GM18909 (cell line): Measurements from ENCODE around the gene CEACAM5.
"Not testable (repeated sequence)": the region's sequence is repeated elsewhere in the genome, so short reads cannot be mapped to it uniquely, and the experiment has no call there.

Experiments
- ATAC-seq: cut with Tn5 transposase; IDR thresholded peaks from one replicate; pipeline ENCODE4 v1.9.1; 2021; ENCODE audit warnings: mild to moderate bottlenecking; ENCODE audit not compliant: unreplicated experiment, poor library complexity

The CEACAM5 gene

GRCh38 chr19:41735071-41735600 lies 26.7 kb downstream of the CEACAM5 start:
- no peak for ATAC-seq

- ATAC-seq: no peak
These were observed 30.9 kb downstream of the CEACAM5 start for GRCh38 chr19:41739361-41739760.

GRCh38 chr19:41740415-41741243 lies 32.2 kb downstream of the CEACAM5 start:
- no peak for ATAC-seq

GRCh38 chr19:41741244-41741554 lies 32.8 kb downstream of the CEACAM5 start:
- no peak for ATAC-seq

GRCh38 chr19:41744850-41745249 lies 36.4 kb downstream of the CEACAM5 start:
- ATAC-seq: no peak

- no peak for ATAC-seq
These were observed 37.3 kb downstream of the CEACAM5 start for GRCh38 chr19:41745756-41746155.

- ATAC-seq: no peak
These were observed 38.3 kb downstream of the CEACAM5 start for GRCh38 chr19:41746593-41747227.

GRCh38 chr19:41748012-41748411 lies 39.6 kb downstream of the CEACAM5 start:
- ATAC-seq: no peak

- ATAC-seq: not testable (repeated sequence)
These were observed 42.1 kb downstream of the CEACAM5 start for GRCh38 chr19:41750248-41751134.

- ATAC-seq: no peak
These were observed 44.7 kb downstream of the CEACAM5 start for GRCh38 chr19:41753159-41753558.

- ATAC-seq: no peak
These were observed 45.6 kb downstream of the CEACAM5 start for GRCh38 chr19:41753936-41754529.

GRCh38 chr19:41755328-41755913 lies 47.0 kb downstream of the CEACAM5 start, which contains the start of gene CEACAM6:
Gene CEACAM6, plus strand, starts transcription at chr19:41755530. Its CDS starts 109 bp downstream, at chr19:41755639.
- no peak for ATAC-seq

- ATAC-seq: no peak
These were observed 50.4 kb downstream of the CEACAM5 start for GRCh38 chr19:41758846-41759245.

- ATAC-seq: no peak
These were observed 58.7 kb downstream of the CEACAM5 start for GRCh38 chr19:41767115-41767514.

GRCh38 chr19:41768105-41768504 lies 59.7 kb downstream of the CEACAM5 start:
- ATAC-seq: not testable (repeated sequence)

- ATAC-seq: no peak
These were observed 61.2 kb downstream of the CEACAM5 start for GRCh38 chr19:41769608-41770007.

GRCh38 chr19:41771410-41771809 lies 63.0 kb downstream of the CEACAM5 start:
- no peak for ATAC-seq

GRCh38 chr19:41774515-41774980 lies 66.1 kb downstream of the CEACAM5 start:
- ATAC-seq: no peak

- no peak for ATAC-seq
These were observed 68.3 kb downstream of the CEACAM5 start for GRCh38 chr19:41776700-41777099.
